IMR-90 (cell line): Measurements from ENCODE around the gene NOVA2. TPM values are rescaled to one million over a fixed set of nuclear protein-coding genes. Genes with fewer than 3 reads are reported as not detected.
"Not testable (repeated sequence)": the region's sequence is repeated elsewhere in the genome, so short reads cannot be mapped to it uniquely, and the experiment has no call there.

ENCODE experiments used
- ATAC-seq: fragments of 200-7000 bp; cut with Tn5 transposase; 2 replicates; pipeline ENCODE4 v1.9.1; 2020; ENCODE audit warnings: low read depth, mild to moderate bottlenecking, moderate library complexity
- BruUV-seq: library from RNA; stranded (reverse); fragments of 400-500 nt; replicated peaks from 2 replicates; lab custom pipeline; 2021; lab: Mats Ljungman, UMichigan
- CTCF ChIA-PET: fragments of 300-600 bp; formaldehyde crosslinking; extraction: SDS; loops from one replicate; lab custom pipeline; 2021; ENCODE audit warnings: antibody characterized with exemption; lab: Yijun Ruan, JAX
- POLR2A ChIA-PET: fragments of 300-600 bp; sonication (Branson Sonifier 250); formaldehyde crosslinking; loops from one replicate; lab custom pipeline; 2022; ENCODE audit warnings: antibody characterized with exemption; ENCODE audit not compliant: unreplicated experiment; lab: Charles Lee
- DNase-seq: peaks from one replicate; pipeline ENCODE4 v3.0.0; 2013
- H2AFZ ChIP-seq: replicated peaks from 2 replicates; pipeline ENCODE3; 2013; ENCODE audit warnings: low read length, mild to moderate bottlenecking; ENCODE audit not compliant: poor library complexity
- H2AK5ac ChIP-seq: 2 replicates; pipeline ENCODE4 v1.6.1; 2013; ENCODE audit warnings: low read depth, low read length, inconsistent platforms
- H2AK9ac ChIP-seq: replicated peaks from 2 replicates; pipeline ENCODE3; 2013; ENCODE audit warnings: mild to moderate bottlenecking, low read depth, low read length, moderate library complexity; ENCODE audit not compliant: poor library complexity
- H2BK120ac ChIP-seq: 2 replicates; pipeline ENCODE4 v1.6.1; 2013; ENCODE audit warnings: low read depth, low read length, inconsistent platforms
- H2BK15ac ChIP-seq: 3 replicates; pipeline ENCODE4 v1.6.1; 2013; ENCODE audit warnings: low read depth, low read length, inconsistent platforms
- H2BK20ac ChIP-seq: 2 replicates; pipeline ENCODE4 v1.6.1; 2013; ENCODE audit warnings: low read depth, mild to moderate bottlenecking, inconsistent platforms, low read length, moderate library complexity
- H2BK5ac ChIP-seq: 2 replicates; pipeline ENCODE4 v1.6.1; 2013; ENCODE audit warnings: mild to moderate bottlenecking, low read depth, low read length, inconsistent platforms; ENCODE audit not compliant: poor library complexity, severe bottlenecking
- H3K14ac ChIP-seq: replicated peaks from 2 replicates; pipeline ENCODE4 v1.6.1; 2013; ENCODE audit warnings: low read depth, low read length, inconsistent platforms
- H3K18ac ChIP-seq: 2 replicates; pipeline ENCODE4 v1.6.1; 2013; ENCODE audit warnings: low read depth, low read length, control low read depth
- H3K23ac ChIP-seq: 2 replicates; pipeline ENCODE4 v1.6.1; 2013; ENCODE audit warnings: low read depth, low read length, inconsistent platforms
- H3K27ac ChIP-seq: 2 replicates; pipeline ENCODE4 v1.5.1; 2013; ENCODE audit warnings: mild to moderate bottlenecking, control low read depth, low read length; ENCODE audit not compliant: insufficient read depth
- H3K27me3 ChIP-seq: 2 replicates; pipeline ENCODE4 v1.6.1; 2013; ENCODE audit warnings: low read length; ENCODE audit not compliant: control insufficient read depth, insufficient read depth
- H3K36me3 ChIP-seq: 2 replicates; pipeline ENCODE4 v1.6.1; 2013; ENCODE audit warnings: low read length, mixed read lengths; ENCODE audit not compliant: control insufficient read depth, insufficient read depth
- H3K4ac ChIP-seq: 2 replicates; pipeline ENCODE4 v1.6.1; 2013; ENCODE audit warnings: low read depth, low read length, inconsistent platforms
- H3K4me1 ChIP-seq: 2 replicates; pipeline ENCODE4 v1.6.1; 2013; ENCODE audit warnings: low read length, mixed read lengths; ENCODE audit not compliant: control insufficient read depth, insufficient read depth
- H3K4me2 ChIP-seq: 2 replicates; pipeline ENCODE4 v1.6.1; 2013; ENCODE audit warnings: low read depth, mild to moderate bottlenecking, control low read depth, low read length, moderate library complexity
- H3K4me3 ChIP-seq: 2 replicates; pipeline ENCODE4 v1.5.1; 2013; ENCODE audit warnings: low read depth, mild to moderate bottlenecking, control low read depth, low read length, moderate library complexity; ENCODE audit not compliant: insufficient read depth
- H3K56ac ChIP-seq: 2 replicates; pipeline ENCODE4 v1.6.1; 2013; ENCODE audit warnings: low read length, inconsistent platforms; ENCODE audit not compliant: insufficient read depth; ENCODE audit errors: extremely low read depth
- H3K79me1 ChIP-seq, 2 experiments: 2 replicates each; pipeline ENCODE4 v1.6.1; 2013; ENCODE audit warnings: low read length in 2 of 2, inconsistent platforms in 1 of 2, low read depth in 1 of 2
- H3K9ac ChIP-seq: 2 replicates; pipeline ENCODE4 v1.6.1; 2013; ENCODE audit warnings: low read depth, low read length, control low read depth
- H3K9me1 ChIP-seq: 2 replicates; pipeline ENCODE4 v1.6.1; 2013; ENCODE audit warnings: low read length, inconsistent platforms; ENCODE audit not compliant: insufficient read depth
- H3K9me3 ChIP-seq: 2 replicates; pipeline ENCODE4 v1.6.1; 2013; ENCODE audit warnings: low read length; ENCODE audit not compliant: control insufficient read depth, insufficient read depth
- H4K20me1 ChIP-seq: 2 replicates; pipeline ENCODE4 v1.6.1; 2013; ENCODE audit warnings: low read length, inconsistent platforms; ENCODE audit not compliant: insufficient read depth
- H4K5ac ChIP-seq: 2 replicates; pipeline ENCODE4 v1.6.1; 2013; ENCODE audit warnings: mild to moderate bottlenecking, low read depth, low read length, control low read depth
- H4K8ac ChIP-seq, 2 experiments: 2 replicates each; pipeline ENCODE4 v1.6.1; 2013; ENCODE audit warnings: low read depth in 2 of 2, low read length in 2 of 2, control low read depth in 1 of 2, inconsistent platforms in 1 of 2
- H4K91ac ChIP-seq: 2 replicates; pipeline ENCODE4 v1.6.1; 2013; ENCODE audit warnings: low read depth, low read length, inconsistent platforms; ENCODE audit not compliant: insufficient read depth
- WGBS, 2 experiments: methylation state at CpG; one replicate each; pipeline versions ENCODE4 v1.1.5 to v1.1.7; 2013; ENCODE audit warnings: missing lambda C conversion rate in 2 of 2; ENCODE audit not compliant: insufficient read length in 1 of 2; ENCODE audit errors: extremely low coverage in 2 of 2; 5-methylcytosine and 5-hydroxymethylcytosine counted together
- dilution Hi-C: fragments of 300-500 bp; cut with HindIII; formaldehyde crosslinking; loops from one replicate; pipeline ENCODE4 v1.14.3; 2018; ENCODE audit warnings: low sequenced_read_pairs; ENCODE audit not compliant: unreplicated experiment
- in situ Hi-C: fragments of 300-500 bp; cut with MboI; formaldehyde crosslinking; loops from 3 replicates; pipeline ENCODE4 v1.14.3; 2019; ENCODE audit warnings: low sequenced_read_pairs, inconsistent platforms, mixed read lengths
- intact Hi-C: fragments of 100-400 bp; cut with micrococcal nuclease; formaldehyde crosslinking; loops from 2 replicates; pipeline ENCODE4 v1.10.0; 2022
- polyA plus RNA-seq, 3 experiments: library from polyadenylated mRNA; depleted of rRNA; stranded (reverse); fragments of >200 nt; gene quantifications; 2 replicates each; pipeline ENCODE4 v1.2.3, GENCODE V29; 2012; ENCODE audit warnings: low replicate concordance in 1 of 3
- total RNA-seq: library from RNA; depleted of rRNA; stranded (reverse); fragments of >200 nt; gene quantifications from 2 replicates; pipeline ENCODE4 v1.2.3, GENCODE V29; 2012

NOVA2 gene
- total and polyA plus RNA-seq, 2 of the 4 experiments (the other 2 are of a cell fraction), result 0.03 TPM; not detected in 1

GRCh38 chr19:45895983-45896599 lies 77.6 kb downstream of the NOVA2 start:
- CTCF ChIA-PET, result interaction anchor here (0.7 kb wide), 1 partner anchor 32 kb away, joined by 4 read pairs; no protein-coding TSS in a partner anchor
- peaks cover 32% of the 10 kb centered on the region for H3K36me3 ChIP-seq
- not testable (repeated sequence) for H3K4me3 ChIP-seq

More at GRCh38 chr19:45895983-45896599, 77.6 kb downstream of the NOVA2 start:
- H2AK9ac ChIP-seq, result peak overlapping the region; percentile 55
- H3K4ac ChIP-seq, ATAC-seq, H3K14ac ChIP-seq, dilution Hi-C loops, H2AFZ ChIP-seq, H3K9ac ChIP-seq, H2BK5ac ChIP-seq, H4K8ac ChIP-seq, H3K56ac ChIP-seq, intact Hi-C loops, H2AK5ac ChIP-seq, H4K5ac ChIP-seq, DNase-seq, H3K18ac ChIP-seq, H3K23ac ChIP-seq, H2BK120ac ChIP-seq, H3K4me1 ChIP-seq, BruUV-seq, H4K91ac ChIP-seq, H3K27me3 ChIP-seq, in situ Hi-C loops, H2BK15ac ChIP-seq, H3K4me2 ChIP-seq, H3K9me1 ChIP-seq, H3K9me3 ChIP-seq, H3K27ac ChIP-seq, POLR2A ChIA-PET, H4K20me1 ChIP-seq, H2BK20ac ChIP-seq: not testable (repeated sequence)
- H3K79me1 ChIP-seq, result peaks cover 8 to 15% of the 10 kb centered on the region in 2 experiments
- 90% methylated on average over 5 of the region's 12 CpGs; no CpG with 5 or more reads in 1 of the 2 experiments for WGBS, 2 experiments
